ENCODE data around the gene VILL.

GRCh38 chr3:37955918-37956707 lies 34.5 kb upstream of the VILL start:
- TF ChIP-seq ZNF274 (IDR thresholded peaks at IDR 0.05; ENCODE audit: low read depth, low read length) (no peak), YY1 (IDR thresholded peaks at IDR 0.05; ENCODE audit: insufficient read depth, insufficient read length) (no peak)
